Fibroblast of the conjunctiva (primary cell): Measurements from ENCODE around the gene BRD2.
A peak's percentile ranks its signal among the peaks of the same experiment; 100 is the strongest.

Experiments used
- DNase-seq: peaks from one replicate; pipeline ENCODE4 v3.0.0-alpha.2; 2010; ENCODE audit warnings: low read depth

The BRD2 gene

GRCh38 chr6:32972353-32973143, 4.2 kb downstream of the BRD2 start:
- DNase-seq, result no peak

GRCh38 chr6:32973144-32974015, 5.0 kb downstream of the BRD2 start:
- DNase-seq, result no peak

DNA sequence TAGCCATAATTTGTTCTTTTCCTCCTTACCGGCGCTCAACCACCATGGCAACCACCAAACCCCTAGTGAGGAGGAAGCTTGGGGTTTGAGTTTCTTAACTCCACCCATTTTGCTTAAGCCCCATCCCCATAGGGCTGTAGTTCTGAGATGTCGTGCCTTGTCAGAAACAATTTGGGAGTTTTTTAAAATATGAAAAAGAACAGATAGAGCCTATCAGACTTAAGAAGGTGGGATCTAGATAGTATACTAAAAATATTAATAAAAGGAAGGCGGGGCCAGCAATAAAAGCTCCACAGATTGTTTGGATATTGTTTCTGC, 5.6 kb downstream of the BRD2 start:
- peak; percentile 41 for DNase-seq

GRCh38 chr6:32974541-32975308, 6.3 kb downstream of the BRD2 start:
- no peak for DNase-seq

DNA sequence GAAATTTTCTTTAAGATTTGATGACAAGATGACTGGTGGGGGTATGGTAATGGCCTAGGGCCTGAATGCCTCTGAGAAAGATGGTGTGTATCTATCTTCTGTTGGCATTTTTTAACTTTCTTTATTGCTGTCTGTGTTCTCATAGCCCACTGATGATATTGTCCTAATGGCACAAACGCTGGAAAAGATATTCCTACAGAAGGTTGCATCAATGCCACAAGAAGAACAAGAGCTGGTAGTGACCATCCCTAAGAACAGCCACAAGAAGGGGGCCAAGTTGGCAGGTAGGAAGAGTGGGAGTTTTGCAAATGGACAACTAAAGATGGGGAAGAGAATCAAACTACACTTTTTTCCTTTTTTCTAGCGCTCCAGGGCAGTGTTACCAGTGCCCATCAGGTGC, 7.5 kb downstream of the BRD2 start:
- no peak for DNase-seq

- no peak for DNase-seq
Observed at GRCh38 chr6:32976334-32977069, 8.1 kb downstream of the BRD2 start.

DNA sequence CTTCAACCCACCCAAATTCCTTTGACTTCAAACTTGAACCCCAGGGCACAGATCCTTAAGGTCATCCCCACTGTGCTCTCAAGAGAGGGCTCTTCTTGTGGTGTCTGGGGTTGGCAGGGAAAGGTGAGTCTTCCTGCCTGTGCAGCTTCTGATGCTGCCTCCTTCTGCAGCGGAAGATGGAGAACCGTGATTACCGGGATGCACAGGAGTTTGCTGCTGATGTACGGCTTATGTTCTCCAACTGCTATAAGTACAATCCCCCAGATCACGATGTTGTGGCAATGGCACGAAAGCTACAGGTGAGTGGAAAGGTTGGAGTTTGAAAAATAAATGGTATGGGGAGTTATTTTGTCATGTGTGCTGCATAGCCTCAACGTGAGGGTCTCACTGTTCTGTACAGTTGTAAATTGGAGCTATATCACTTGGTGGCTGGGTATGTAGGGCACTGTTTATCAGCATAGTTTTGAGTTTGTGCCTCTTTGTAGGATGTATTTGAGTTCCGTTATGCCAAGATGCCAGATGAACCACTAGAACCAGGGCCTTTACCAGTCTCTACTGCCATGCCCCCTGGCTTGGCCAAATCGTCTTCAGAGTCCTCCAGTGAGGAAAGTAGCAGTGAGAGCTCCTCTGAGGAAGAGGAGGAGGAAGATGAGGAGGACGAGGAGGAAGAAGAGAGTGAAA, 9.0 kb downstream of the BRD2 start:
- DNase-seq, result no peak

DNA sequence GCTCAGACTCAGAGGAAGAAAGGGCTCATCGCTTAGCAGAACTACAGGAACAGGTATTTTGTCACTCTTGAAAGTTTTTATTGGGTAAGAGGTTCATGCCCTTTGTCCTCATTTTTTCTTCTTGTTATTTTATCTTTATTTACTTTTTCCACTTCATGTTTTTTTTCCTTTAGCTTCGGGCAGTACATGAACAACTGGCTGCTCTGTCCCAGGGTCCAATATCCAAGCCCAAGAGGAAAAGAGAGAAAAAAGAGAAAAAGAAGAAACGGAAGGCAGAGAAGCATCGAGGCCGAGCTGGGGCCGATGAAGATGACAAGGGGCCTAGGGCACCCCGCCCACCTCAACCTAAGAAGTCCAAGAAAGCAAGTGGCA, 9.5 kb downstream of the BRD2 start:
- DNase-seq, result no peak

DNA sequence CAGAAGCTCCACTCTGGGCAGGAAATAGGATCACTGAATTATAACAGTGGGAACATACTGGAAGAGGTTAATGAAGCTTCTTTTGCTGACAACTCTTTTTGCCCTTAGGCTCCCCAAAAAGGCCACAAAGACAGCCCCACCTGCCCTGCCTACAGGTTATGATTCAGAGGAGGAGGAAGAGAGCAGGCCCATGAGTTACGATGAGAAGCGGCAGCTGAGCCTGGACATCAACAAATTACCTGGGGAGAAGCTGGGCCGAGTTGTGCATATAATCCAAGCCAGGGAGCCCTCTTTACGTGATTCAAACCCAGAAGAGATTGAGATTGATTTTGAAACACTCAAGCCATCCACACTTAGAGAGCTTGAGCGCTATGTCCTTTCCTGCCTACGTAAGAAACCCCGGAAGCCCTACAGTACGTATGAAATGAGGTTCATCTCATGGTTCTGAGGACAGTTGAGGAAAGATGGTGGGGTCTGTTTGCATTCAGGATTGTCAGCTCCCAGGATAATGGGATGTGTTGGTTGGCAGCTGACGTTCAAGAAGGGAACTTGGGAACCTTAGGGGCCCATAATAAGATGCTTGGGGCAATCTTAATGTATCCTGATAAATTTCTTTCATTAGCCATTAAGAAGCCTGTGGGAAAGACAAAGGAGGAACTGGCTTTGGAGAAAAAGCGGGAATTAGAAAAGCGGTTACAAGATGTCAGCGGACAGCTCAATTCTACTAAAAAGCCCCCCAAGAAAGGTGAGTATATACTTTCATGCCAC, 11.5 kb downstream of the BRD2 start:
- no peak for DNase-seq

- no peak for DNase-seq
Observed at GRCh38 chr6:32980488-32981038, 12.2 kb downstream of the BRD2 start.

- no peak for DNase-seq
Observed at GRCh38 chr6:32982084-32982701, 13.8 kb downstream of the BRD2 start.

DNA sequence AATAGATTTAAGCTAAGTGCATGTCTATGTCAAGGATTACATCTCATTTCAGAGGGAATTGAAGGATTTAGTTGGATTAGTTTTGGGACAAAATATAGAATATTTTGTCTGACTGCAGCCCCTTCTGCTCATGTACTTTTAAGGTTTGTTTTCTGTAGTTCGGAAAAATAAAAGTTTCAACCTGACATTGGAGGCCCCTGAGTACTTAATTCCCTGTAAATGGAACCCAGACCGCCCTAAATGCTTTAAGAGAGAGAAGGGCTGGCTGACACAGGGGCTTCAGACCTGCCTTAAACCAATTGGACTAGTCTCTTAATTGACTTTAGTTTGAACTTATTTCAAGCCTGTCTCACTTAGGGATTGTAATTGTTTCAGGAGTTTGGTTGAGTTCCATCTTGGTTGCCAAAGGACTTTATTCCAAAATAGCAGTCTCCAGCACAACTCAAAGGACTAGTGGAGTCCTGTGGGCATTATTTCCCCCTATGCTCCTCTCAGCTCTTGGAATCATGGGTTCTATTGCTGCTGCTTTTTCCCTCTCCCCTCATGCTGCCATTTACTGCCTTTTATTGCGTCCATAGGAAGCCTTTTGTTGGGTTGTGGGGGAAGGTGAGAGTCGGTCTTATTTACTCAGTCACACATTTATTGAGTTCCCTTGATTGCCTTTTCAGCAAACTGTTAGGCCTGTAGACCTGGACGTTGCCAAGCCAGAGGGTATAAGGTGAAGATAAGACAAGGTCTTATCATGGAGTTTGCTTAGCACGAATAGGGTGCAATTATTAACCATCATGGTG, 14.5 kb downstream of the BRD2 start:
- no peak for DNase-seq

DNA sequence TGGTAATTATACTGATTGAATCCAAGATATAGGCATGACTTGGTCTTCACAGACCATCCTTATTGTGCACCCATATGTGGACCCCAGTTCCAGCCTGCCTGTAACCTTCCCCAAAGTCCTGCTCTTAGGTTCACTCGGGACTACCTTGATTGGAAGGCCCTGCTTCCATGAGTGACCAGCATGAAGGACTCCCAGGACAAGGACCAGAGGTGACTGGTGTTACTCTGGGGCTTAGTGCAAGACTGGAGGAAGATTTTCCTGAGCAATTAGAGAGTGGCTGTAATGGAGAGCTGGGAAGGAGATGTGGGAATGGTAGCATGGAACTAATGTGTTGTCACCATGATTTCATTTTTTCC, 15.1 kb downstream of the BRD2 start:
- DNase-seq, result no peak

DNA sequence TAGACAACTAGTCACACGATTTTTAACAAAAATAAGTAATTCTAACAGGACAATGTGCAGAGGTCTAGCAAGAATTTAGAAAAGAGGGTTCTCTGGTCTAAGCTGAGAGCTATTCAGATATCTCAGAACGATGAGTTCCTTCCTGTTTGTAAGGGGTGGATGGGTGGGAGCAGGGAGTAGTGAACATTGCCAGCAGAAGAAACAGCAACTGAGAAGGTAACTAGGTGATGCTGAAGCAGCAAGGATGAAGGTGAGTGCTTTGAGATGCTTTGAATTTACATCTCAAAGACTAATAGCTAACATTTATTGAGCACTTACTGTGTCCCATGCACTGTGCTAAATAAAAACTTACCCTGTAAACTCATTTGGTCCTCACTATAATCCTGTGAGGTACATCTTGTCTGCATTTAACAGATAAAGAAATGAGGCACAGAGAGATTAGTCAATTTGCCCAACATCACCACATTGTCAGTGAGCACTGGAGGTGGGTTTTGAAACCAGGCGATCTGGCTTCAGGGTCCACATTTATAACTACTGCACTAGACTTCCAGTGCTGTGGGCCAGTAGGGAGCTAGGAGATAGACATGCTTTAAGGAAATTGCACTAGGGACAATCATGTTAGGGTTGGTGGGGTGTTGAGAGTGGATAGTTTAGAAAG, 15.7 kb downstream of the BRD2 start:
- no peak for DNase-seq

GRCh38 chr6:32984622-32985389, 16.4 kb downstream of the BRD2 start:
- peak; percentile 78 for DNase-seq

DNA sequence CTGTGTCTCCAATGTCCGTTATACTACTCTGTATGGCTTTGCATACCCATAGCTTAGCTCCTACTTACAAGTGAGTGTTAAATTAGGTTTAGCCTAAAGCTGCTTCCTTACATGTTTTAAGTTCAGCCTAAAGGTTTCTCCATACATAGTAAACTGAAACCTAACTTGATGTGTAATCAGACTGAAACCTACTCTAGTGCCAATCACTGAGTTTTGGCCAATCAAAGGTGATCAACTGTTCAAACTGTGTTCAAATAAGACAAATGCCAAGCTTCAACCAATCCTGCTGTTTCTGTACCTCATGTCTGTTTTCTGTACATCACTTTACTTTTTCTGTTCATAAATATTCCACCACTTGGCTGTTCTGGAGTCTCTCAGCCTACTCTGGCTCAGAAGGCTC, 21.0 kb downstream of the BRD2 start:
- no peak for DNase-seq

GRCh38 chr6:32991972-32992371, 23.6 kb downstream of the BRD2 start:
- DNase-seq, result no peak
